DOHH2 (cell line): ENCODE results near the gene COL18A1.

Experiments
- H3F3A ChIP-seq: fragments of 200-600 bp; sonication (generic), shearing (Covaris generic); 2 replicates; pipeline ENCODE4 v1.6.0; 2016; ENCODE audit warnings: antibody characterized with exemption, mild to moderate bottlenecking; ENCODE audit not compliant: control insufficient read depth, insufficient read depth
- H3K27ac ChIP-seq: fragments of 200-600 bp; sonication (generic); 2 replicates; pipeline ENCODE4 v1.5.1; 2014; ENCODE audit warnings: low read depth, mild to moderate bottlenecking, low read length, moderate library complexity
- H3K27me3 ChIP-seq: fragments of 200-600 bp; sonication (generic); 2 replicates; pipeline ENCODE4 v1.6.1; 2014; ENCODE audit warnings: mild to moderate bottlenecking, low read length, mixed read lengths; ENCODE audit not compliant: control insufficient read depth
- H3K36me3 ChIP-seq: fragments of 200-600 bp; sonication (generic); 2 replicates; pipeline ENCODE4 v1.6.1; 2014; ENCODE audit warnings: mild to moderate bottlenecking, low read length, moderate library complexity, mixed read lengths; ENCODE audit not compliant: control insufficient read depth
- H3K4me1 ChIP-seq: fragments of 200-600 bp; sonication (generic); 2 replicates; pipeline ENCODE4 v1.6.1; 2014; ENCODE audit warnings: mild to moderate bottlenecking, low read length, mixed read lengths; ENCODE audit not compliant: control insufficient read depth
- H3K4me2 ChIP-seq: fragments of 200-600 bp; sonication (generic); 2 replicates; pipeline ENCODE4 v1.6.0; 2014; ENCODE audit warnings: mild to moderate bottlenecking, low read length, moderate library complexity
- H3K4me3 ChIP-seq: fragments of 200-600 bp; sonication (generic); 2 replicates; pipeline ENCODE4 v1.5.1; 2014; ENCODE audit warnings: mild to moderate bottlenecking, low read length, mixed read lengths
- H3K79me2 ChIP-seq: fragments of 200-600 bp; sonication (generic); 2 replicates; pipeline ENCODE4 v1.6.1; 2014; ENCODE audit warnings: mild to moderate bottlenecking, low read length, mixed read lengths; ENCODE audit not compliant: control insufficient read depth
- H3K9me2 ChIP-seq: fragments of 200-600 bp; sonication (generic); replicated peaks from 2 replicates; pipeline ENCODE4 v1.6.1; 2014; ENCODE audit warnings: mild to moderate bottlenecking, low read length, mixed read lengths; ENCODE audit not compliant: control insufficient read depth
- H3K9me3 ChIP-seq: fragments of 200-600 bp; sonication (generic); 2 replicates; pipeline ENCODE4 v1.6.1; 2014; ENCODE audit warnings: antibody characterized with exemption, low read length, mixed read lengths; ENCODE audit not compliant: control insufficient read depth, insufficient read depth
- H4K20me1 ChIP-seq: fragments of 200-600 bp; sonication (generic); 2 replicates; pipeline ENCODE4 v1.6.0; 2014; ENCODE audit warnings: low read depth, mild to moderate bottlenecking, antibody characterized with exemption, low read length, moderate library complexity; ENCODE audit not compliant: control insufficient read depth, insufficient read depth
- EZH2phosphoT487 ChIP-seq: fragments of 200-600 bp; sonication (generic); IDR thresholded peaks from 2 replicates; pipeline ENCODE4 v1.6.1; 2017; ENCODE audit warnings: borderline replicate concordance, mild to moderate bottlenecking, antibody characterized with exemption, low read length, moderate library complexity, mixed read lengths
- TF ChIP-seq, protein P1 (sequence below): fragments of 200-600 bp; sonication (generic); IDR thresholded peaks from one replicate; pipeline ENCODE4 v1.5.1; 2014; ENCODE audit warnings: antibody characterized with exemption, mild to moderate bottlenecking, low read depth, low read length; ENCODE audit not compliant: poor library complexity, severe bottlenecking

The COL18A1 gene

DNA sequence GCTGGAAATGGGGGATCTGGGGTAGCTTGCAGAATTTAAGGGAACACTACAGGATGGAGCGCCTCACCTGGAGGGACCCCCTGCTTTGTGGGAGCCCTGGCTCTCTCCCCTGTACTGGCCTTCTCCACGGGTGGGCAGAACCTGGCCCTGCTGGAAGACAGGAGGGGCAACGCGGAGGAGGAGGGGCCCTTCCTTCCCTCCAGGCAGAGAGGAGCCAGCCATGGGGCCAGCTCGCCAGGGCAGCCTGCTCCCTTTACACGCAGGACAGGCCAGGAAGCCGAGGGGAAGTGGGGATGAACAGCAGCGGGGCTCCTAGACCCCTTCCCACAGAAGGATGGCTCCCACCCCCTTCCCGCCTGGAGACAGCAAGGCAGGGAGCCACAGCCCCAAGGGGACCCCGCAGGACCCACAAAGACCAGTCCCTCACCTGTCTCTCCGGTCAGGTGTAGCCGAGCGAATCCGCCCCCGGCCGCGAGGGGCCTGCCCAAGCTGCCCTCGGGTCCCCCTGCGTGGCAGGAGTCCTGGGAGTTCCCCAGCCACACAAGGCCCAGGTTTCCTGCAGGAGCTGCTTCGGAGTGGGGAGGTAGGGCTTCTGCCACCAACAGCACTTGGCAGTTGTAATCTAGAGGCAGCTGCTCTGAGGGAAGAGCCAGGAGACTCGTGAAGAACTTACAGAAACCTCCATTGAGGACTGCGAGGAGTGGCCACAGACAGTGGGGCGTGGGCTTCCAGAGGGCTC, 138.9 kb downstream of the COL18A1 start:
- no peak for TF ChIP-seq EZH2phosphoT487
- TF ChIP-seq, protein P1, sequence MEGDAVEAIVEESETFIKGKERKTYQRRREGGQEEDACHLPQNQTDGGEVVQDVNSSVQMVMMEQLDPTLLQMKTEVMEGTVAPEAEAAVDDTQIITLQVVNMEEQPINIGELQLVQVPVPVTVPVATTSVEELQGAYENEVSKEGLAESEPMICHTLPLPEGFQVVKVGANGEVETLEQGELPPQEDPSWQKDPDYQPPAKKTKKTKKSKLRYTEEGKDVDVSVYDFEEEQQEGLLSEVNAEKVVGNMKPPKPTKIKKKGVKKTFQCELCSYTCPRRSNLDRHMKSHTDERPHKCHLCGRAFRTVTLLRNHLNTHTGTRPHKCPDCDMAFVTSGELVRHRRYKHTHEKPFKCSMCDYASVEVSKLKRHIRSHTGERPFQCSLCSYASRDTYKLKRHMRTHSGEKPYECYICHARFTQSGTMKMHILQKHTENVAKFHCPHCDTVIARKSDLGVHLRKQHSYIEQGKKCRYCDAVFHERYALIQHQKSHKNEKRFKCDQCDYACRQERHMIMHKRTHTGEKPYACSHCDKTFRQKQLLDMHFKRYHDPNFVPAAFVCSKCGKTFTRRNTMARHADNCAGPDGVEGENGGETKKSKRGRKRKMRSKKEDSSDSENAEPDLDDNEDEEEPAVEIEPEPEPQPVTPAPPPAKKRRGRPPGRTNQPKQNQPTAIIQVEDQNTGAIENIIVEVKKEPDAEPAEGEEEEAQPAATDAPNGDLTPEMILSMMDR, result no peak
- H3K79me2 ChIP-seq, result peaks cover 30% of the 10 kb centered on the region
- peaks cover 53% of the 10 kb centered on the region for H3K27me3 ChIP-seq
- no peak overlapping the region for H3K27ac ChIP-seq
- H3K4me1 ChIP-seq, result peaks cover 18% of the 10 kb centered on the region
- peaks cover 18% of the 10 kb centered on the region for H3K36me3 ChIP-seq
- no peaks in the 10 kb centered on the region; the same call in 1 of the 2 replicates for H3K9me3 ChIP-seq
- H3F3A ChIP-seq, result 0 out of 2 replicates have a peak, but pooled peaks cover 3% of the 10 kb centered on the region
- no peak overlapping the region for H3K4me3 ChIP-seq
- H3K4me2 ChIP-seq, result no peak overlapping the region
- 0 out of 2 replicates have a peak, but pooled peaks cover 1% of the 10 kb centered on the region for H4K20me1 ChIP-seq
- H3K9me2 ChIP-seq, result no peaks in the 10 kb centered on the region

GRCh38 chr21:45544449-45545235, 139.7 kb downstream of the COL18A1 start:
- Histone ChIP-seq H3F3A (0 out of 2 replicates have a peak, but pooled peaks cover 3% of the 10 kb centered on the region), H3K79me2 (peaks cover 23% of the 10 kb centered on the region), H4K20me1 (0 out of 2 replicates have a peak, but pooled peaks cover 3% of the 10 kb centered on the region), H3K4me3 (no peak overlapping the region), H3K27ac (no peak overlapping the region), H3K4me1 (peaks cover 18% of the 10 kb centered on the region), H3K9me2 (no peaks in the 10 kb centered on the region), H3K4me2 (no peak overlapping the region), H3K27me3 (peaks cover 56% of the 10 kb centered on the region), H3K36me3 (peaks cover 18% of the 10 kb centered on the region), H3K9me3 (no peaks in the 10 kb centered on the region; the same call in 1 of the 2 replicates)
- TF ChIP-seq, protein P1, result no peak
- TF ChIP-seq EZH2phosphoT487, result no peak

DNA sequence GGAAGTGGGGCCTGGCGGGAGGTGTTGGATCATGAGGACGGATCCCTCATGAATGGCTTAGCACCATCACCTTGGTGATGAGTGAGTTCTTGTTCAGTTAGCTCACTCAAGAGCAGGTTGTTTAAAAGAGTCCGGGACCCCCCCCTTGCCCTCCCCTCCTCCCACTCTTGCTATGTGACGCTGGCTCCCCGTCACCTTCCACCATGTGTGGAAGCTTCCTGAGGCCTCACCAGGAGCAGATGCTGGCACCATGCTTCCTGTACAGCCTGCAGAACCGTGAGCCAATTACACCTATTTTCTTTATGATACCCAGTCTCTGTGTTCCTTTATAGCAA, 140.2 kb downstream of the COL18A1 start:
- Histone ChIP-seq H3K4me3 (no peak overlapping the region), H3K9me2 (no peaks in the 10 kb centered on the region), H3K27me3 (peaks cover 61% of the 10 kb centered on the region), H3K36me3 (peaks cover 14% of the 10 kb centered on the region), H3K79me2 (peaks cover 17% of the 10 kb centered on the region), H3K27ac (no peak overlapping the region), H3F3A (0 out of 2 replicates have a peak, but pooled peaks cover 3% of the 10 kb centered on the region), H3K9me3 (no peaks in the 10 kb centered on the region; the same call in 1 of the 2 replicates), H3K4me2 (no peak overlapping the region), H4K20me1 (0 out of 2 replicates have a peak, but pooled peaks cover 3% of the 10 kb centered on the region), H3K4me1 (peaks cover 22% of the 10 kb centered on the region)
- TF ChIP-seq, protein P1, result no peak
- TF ChIP-seq EZH2phosphoT487, result no peak
